Fibroblast of mammary gland (primary cell): Measurements from ENCODE around the gene SP100.
"Not testable (repeated sequence)": the region's sequence is repeated elsewhere in the genome, so short reads cannot be mapped to it uniquely, and the experiment has no call there.

ENCODE experiments used
- DNase-seq: peaks from one replicate; pipeline ENCODE4 v3.0.0-alpha.2; 2010; ENCODE audit warnings: low read depth
- H3K4me3 ChIP-seq: 2 replicates; pipeline ENCODE4 v1.5.1; 2011; ENCODE audit warnings: low read depth, mild to moderate bottlenecking, low read length, moderate library complexity; ENCODE audit not compliant: control insufficient read depth
- CTCF ChIP-seq: conservative IDR thresholded peaks from 2 replicates; pipeline ENCODE4 v1.5.1; 2011; ENCODE audit warnings: low read depth, low read length, inconsistent platforms; ENCODE audit not compliant: control insufficient read depth, insufficient read depth

Gene SP100

GRCh38 chr2:230430957-230431910, 15.2 kb downstream of the SP100 start:
- no peak for TF ChIP-seq CTCF
- no peak for DNase-seq
- H3K4me3 ChIP-seq, result no peak overlapping the region

- no peak for TF ChIP-seq CTCF
- H3K4me3 ChIP-seq, result no peak overlapping the region
- DNase-seq, result peak; percentile 58
Observed at GRCh38 chr2:230434677-230435324, 18.8 kb downstream of the SP100 start.

- no peak for TF ChIP-seq CTCF
- no peak for DNase-seq
- H3K4me3 ChIP-seq, result no peak overlapping the region
Observed at GRCh38 chr2:230435431-230435830, 19.4 kb downstream of the SP100 start.

GRCh38 chr2:230439121-230439520, 23.1 kb downstream of the SP100 start:
- not testable (repeated sequence) for H3K4me3 ChIP-seq, DNase-seq

- TF ChIP-seq CTCF, result no peak
- no peak overlapping the region for H3K4me3 ChIP-seq
- DNase-seq, result no peak
Observed at GRCh38 chr2:230439590-230439989, 23.6 kb downstream of the SP100 start.

- DNase-seq, result peak; percentile 57
- H3K4me3 ChIP-seq, result no peak overlapping the region
Observed at GRCh38 chr2:230441227-230441897, 25.4 kb downstream of the SP100 start.

More at GRCh38 chr2:230441227-230441897, 25.4 kb downstream of the SP100 start:
- TF ChIP-seq CTCF, result no peak
